CD4-positive, alpha-beta T cell treated with Interleukin-21 for 1 hour (primary cell): ENCODE results near the gene ATF6.
"Not testable (repeated sequence)": the region's sequence is repeated elsewhere in the genome, so short reads cannot be mapped to it uniquely, and the experiment has no call there.

Experiments
- DNase-seq: peaks from one replicate; pipeline ENCODE4 v3.0.0-alpha.2; 2020

ATF6 gene, protein sequence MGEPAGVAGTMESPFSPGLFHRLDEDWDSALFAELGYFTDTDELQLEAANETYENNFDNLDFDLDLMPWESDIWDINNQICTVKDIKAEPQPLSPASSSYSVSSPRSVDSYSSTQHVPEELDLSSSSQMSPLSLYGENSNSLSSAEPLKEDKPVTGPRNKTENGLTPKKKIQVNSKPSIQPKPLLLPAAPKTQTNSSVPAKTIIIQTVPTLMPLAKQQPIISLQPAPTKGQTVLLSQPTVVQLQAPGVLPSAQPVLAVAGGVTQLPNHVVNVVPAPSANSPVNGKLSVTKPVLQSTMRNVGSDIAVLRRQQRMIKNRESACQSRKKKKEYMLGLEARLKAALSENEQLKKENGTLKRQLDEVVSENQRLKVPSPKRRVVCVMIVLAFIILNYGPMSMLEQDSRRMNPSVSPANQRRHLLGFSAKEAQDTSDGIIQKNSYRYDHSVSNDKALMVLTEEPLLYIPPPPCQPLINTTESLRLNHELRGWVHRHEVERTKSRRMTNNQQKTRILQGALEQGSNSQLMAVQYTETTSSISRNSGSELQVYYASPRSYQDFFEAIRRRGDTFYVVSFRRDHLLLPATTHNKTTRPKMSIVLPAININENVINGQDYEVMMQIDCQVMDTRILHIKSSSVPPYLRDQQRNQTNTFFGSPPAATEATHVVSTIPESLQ

DNA sequence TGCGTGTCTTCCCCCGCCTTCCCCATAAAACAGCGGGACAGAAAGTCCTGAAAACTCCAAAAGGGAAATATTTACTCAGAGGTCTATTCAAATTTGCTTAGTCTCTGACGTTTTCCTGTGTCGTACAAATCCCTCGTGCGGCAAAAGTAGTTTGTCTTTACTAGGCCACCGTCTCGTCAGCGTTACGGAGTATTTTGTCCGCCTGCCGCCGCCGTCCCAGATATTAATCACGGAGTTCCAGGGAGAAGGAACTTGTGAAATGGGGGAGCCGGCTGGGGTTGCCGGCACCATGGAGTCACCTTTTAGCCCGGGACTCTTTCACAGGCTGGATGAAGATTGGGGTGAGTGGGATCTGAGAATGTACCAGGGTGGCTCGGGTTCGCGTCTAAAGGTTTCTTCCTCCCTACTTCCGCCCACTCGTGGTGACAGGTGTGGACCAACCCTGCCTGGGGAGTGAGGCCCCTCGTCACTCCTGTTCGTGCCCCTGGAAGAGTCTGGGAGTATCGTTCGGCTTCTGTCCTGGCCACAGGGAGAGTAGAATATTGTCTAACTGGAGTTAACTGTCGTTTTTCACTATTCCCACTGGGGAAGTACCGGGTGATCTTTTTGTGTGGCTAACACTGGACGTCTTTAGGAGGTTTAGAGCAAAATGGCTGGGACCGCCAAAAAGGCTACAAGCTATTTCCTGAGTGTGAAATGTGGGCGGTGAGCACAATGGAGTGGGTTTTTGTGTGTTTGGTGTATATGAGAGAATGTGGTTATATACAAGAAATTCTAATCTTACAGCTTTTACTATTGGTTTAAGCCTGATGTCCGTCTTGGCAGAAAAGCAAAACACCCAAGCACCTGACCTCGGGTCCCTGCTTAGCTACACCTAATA, at the start of gene ATF6:
TSS of gene ATF6 (plus strand) at position 219 of the 880 bp plus-strand sequence. CDS start at position 260, 41 bp downstream.
- DNase-seq = peak; percentile 89

DNA sequence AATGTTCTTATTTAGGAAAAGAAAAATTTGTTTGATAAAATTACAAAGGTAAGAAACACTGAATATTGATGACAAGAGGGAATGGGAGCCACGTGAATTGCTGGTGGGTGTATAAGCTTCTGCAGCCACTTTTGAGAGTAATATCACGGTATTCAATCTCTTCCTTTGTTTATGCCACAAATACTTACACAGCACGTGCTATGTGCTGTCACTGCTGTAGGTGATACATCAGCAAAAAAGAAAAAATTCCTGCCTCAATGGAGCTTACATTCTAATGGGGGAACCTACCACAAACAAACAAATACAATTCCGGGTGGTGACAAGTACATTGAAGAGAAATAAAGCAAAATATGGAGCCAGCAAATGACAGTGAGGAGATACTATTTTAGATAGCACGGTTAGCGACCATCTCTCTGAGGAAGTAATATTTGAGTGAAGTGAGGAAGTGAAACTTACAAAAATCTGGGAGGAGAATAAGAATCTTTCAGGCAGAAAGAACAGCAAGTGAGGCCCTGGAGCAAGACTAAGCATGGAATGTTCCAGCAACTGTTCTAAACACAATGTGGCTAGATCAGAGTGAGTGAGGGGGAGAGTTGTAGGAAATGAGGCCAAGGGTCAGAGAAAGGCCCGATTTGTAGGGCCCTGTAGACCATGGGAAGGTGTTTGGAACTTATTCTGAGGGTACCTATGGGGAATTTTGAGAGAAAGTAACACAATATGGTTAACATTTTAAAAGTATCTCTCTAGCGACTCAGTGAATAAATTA, 47.4 kb upstream of the ATF6 start:
- DNase-seq = no peak

DNA sequence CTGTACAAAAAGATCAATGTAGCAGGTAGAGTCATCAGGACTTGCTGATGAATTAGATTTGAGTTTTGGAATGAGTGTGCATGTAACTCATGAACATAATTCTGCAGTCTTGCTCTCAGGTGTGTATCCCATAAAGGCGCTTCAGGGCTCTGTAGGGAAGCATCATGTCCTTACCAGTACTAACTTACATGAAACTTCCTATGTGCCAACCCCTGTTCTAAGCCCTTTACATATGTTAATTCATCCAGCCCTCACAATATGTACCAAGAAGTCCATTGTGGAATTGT, 46.9 kb upstream of the ATF6 start:
- DNase-seq = no peak

DNA sequence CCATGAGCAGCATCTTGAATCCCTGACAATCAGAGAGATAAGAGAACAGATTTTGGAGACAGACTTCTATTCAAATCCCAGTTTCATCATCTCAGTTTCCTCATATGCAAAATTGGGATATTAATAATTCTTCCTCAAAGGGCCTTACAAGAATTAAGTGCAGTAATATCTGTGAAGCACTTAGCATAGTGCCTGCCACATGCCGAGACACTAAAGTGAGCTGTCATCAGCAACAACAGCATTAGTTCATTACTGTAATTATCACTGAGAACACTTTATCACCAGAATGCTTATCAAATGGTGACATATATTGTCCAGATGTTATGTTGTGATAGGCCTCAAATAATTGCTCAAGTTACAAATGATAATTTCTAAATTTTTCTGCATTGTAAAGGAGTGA, 45.7 kb upstream of the ATF6 start:
- DNase-seq = no peak

DNA sequence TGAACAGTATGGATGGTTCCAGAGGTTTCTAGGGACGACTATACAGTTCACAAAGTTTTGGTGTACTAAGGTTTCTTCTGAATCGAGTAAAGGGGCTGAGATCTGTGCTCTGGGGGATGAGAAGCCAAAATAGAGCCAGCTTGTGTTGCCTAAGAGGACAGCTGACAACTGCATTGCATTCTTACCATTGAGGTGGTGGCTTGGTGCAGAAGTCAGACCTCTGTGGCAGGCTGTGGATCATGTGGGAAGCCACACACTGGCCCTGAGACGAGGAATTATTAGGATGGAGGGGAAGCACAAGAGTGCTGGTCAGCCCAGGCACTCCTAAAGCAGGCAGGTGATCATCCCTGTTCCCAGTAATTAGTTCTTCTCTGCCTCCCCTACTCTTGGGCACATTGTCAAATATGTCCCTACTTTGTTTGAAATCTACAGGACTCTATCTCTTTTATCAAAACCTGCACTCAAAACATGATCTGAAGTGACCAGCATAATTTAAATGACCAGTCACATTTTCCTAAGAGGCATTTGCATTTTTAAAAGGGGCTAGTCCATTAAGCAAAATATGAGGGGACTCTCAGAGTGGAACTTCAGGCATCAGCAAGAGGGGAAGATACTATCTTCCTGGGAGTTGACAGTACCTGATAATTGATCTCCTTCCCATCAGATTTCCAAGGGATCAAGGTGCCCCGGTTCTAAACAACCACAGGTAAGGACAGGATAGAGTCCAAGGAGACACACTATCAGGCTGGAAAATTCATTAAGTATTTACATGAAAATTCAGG, 45.0 kb upstream of the ATF6 start, which contains the start of gene FCRLB:
TSS of gene FCRLB (plus strand) at position 589 of the 782 bp plus-strand sequence. CDS start 1,129 bp downstream, outside the sequence.
- DNase-seq = no peak

DNA sequence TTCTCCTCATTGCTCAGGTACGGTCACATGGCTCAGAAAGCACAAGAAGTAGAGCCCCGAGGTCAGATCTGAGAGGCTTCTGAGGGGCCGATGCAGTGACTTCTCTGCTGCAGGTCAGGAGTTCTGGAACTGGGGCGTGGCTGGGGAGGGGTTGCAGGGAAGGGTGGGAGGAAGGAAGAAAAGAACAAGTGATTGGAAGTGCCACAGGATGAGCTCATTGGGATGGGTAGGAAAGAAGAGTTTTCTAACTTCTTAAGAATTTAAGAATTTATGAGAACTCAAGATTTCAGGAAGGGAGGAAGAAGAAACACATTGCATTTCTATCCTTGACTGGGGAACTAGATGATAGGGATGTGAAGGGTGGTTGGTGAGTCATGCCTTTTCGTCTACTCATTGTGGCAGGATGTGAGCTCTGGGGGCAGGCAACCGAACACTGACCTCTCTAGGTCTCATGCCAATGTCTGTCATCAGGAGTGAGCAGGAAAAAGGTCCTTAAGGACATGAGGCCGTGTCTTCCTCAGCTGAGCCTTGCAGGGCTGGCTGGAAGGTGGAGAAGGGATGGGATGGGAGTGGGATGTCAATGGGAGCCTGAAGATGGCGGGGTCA, 44.3 kb upstream of the ATF6 start:
- no peak for DNase-seq

DNA sequence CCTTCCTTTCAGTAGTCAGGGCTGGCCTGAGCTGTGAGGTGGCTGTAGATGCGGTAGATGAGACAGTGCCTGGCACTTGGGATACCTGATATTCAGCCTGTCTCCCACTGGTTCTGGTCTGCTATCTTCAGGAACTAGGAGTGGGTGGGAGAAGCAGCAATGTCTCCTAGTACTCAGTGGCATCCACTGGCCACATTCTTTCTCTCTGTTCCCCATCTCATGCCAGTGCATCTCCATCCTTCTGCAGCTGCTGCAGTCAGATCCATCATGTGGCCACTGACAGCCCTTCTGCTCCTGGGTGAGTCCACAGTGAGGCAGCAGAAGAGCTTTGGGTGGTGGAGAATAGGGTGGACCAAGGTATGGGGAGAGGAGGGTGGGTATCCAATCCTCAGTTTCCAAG, 43.7 kb upstream of the ATF6 start:
- no peak for DNase-seq

DNA sequence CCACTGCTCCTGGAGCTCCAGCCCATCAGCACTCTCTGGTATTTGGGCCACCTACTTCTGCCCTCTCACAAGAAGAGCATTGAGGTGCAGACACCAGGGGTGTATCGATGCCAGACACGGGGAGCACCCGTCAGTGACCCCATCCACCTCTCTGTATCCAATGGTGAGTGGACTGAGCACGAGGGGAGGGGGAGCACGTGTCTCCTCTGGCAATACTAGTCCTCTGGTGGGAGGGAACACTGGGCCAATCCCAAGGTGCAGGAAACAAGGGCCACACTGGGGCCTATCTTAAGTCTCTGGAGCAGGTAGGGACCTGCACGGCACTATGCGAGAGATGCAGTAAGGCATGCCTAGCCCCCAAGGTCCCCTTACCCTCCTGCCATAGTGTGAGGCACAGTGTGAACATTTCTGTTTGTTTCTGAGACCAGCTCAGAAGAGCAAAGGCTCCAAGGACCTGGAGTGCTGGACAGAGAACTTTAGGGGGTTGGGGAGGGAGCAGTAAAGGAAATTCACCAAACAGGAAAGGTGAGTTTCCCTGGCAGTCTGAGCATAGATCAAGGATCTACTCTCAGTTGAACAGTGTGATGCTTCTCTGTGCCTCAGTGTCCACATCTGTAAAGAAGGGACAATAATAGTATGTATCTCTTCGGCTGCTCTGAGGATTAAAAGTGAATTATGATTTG, 42.5 kb upstream of the ATF6 start:
- no peak for DNase-seq

DNA sequence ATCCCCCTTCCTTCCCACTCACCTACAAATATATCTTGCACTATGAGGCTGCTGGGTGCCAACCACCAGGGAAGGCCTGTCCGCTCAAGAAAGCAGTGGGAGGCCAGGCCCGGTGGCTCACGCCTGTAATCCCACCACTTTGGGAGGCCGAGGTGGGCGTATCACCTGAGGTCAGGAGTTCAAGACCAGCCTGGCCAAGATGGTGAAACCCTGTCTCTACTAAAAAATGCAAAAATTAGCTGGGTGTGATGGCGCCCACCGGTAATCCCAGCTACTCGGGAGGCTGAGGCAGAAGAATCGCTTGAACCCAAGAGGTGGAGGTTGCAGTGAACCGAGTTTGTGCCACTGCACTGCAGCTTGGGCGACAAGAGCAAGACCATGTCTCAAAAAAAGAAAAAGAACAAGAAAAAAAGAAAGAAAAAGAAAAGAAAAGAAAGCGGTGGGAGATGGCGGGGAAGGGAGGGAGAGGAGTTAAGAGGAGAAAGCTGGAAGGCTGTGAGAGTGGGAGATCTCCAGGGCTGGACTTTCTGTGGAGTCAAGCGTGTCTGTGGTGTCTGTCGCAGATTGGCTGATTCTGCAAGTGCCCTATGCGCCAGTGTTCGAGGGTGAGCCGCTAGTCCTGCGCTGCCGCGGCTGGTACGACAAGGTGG, 40.7 kb upstream of the ATF6 start:
- DNase-seq = not testable (repeated sequence)

DNA sequence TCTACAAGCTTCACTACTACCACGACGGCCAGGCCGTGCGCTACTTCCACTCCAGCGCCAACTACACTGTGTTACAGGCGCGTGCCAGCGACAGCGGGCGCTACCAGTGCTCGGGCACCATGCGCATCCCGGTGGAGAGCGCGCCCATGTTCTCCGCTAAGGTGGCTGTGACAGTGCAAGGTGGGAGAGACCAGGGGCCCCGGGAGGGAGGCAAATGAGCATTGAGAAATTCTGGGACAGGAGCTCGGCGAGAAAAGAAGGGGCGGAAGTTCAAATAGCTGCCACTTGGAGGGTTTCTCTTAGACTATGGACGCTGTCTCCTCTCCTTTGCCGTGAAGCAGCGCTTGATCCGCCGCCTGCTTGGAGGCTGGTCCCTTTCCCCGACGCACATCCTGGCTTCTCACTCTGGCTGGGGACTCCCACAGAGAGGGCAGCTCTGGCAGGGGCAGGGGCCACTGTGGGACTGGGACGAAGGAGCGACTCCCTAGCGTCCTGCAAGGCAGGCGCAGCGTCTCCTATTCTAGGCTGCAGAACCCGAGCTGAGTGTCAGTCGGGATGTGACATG, 40.1 kb upstream of the ATF6 start:
- DNase-seq = peak; percentile 26

DNA sequence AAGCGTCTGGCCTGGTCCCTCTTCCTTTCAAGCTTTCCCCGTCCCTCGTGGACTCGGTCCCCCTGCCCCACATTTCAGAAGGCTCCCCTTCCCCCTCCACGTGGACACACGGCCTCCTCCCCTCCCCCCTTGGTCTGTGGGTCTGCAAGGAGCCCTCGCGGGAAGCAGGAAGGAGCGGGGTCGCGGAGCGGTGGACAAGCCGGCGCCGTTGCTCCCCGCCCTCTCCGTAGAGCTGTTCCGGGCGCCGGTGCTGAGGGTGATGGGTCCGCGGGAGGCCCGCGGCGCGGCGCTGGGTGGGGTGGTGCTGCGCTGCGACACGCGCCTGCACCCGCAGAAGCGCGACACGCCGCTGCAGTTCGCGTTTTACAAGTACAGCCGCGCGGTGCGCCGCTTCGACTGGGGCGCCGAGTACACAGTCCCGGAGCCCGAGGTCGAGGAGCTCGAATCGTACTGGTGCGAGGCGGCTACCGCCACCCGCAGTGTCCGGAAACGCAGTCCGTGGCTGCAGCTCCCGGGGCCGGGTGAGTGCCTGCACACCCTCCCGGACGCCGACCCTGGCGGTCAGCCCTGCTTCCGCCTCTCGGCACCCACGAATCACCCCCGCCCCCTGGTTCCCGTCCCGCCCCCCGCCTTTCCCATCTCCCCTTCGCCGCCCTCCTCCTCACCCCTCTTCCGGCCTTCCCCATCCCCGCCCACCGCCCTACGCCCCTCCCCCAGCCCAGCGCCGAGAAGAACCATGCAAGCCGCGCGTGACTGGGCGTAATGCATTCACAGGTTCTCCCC, 39.5 kb upstream of the ATF6 start:
- peak; percentile 77 for DNase-seq

DNA sequence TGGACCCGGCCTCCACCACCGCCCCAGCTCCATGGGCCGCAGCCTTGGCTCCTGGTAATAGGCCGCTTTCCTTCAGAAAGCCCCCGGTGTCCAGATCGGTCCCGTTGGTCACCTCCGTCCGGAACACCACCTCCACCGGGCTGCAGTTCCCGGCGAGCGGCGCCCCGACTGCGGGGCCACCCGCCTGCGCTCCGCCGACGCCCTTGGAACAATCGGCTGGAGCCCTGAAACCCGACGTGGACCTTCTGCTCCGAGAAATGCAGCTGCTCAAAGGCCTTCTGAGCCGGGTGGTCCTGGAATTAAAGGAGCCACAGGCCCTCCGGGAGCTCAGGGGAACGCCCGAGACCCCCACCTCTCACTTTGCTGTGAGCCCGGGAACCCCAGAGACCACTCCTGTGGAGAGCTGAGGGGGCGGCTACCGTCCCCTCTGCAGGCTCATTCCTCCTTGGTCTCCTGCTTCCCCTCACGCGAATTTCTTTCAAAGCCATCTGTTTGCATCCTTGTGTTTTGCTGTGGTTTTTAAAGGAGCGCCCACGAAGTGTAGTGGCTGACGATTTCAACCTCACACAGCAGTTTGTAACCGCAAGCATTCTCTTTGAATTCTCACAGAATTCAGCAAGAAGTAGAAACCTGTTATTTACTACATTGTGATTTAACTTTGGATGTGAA, 38.7 kb upstream of the ATF6 start:
- DNase-seq = peak; percentile 60

DNA sequence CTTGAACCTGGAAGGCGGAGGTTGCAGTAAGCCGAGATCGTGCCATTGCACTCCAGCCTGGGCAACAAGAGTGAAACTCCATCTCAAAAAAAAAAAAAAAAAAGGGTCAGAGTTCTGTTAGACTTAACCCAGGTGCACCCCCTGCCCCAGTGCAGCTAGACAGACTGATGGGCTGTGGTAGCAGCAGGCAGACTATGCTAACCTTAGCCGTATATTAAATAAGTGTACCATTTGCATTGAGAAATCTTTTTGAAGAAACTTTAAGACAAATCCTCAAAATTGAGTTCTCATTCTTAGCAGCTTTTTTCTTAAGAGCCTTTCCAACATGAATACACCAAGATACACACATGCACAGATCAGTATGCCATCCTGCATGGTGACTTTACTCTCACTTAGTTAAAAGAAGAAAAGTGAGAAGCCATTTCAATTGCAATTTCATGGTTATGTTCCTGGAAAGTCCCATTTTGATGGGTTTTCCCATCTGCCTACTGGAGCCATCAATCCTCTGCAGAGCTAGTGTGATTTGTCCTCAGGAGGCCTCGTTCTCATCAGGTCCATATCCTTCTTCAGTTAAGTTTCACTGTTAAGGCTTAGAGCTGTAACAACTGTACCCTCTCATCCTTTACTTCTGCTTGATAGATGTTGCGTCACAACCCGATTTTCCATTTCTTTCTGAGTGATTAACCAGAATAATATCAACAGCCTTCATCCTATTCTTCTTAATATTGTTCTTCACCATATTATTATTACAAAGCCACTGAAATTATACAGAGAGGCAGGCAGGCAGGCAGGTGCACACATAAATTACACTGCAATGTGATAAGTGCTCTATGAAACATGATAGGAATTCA, 37.5 kb upstream of the ATF6 start:
- DNase-seq = no peak

DNA sequence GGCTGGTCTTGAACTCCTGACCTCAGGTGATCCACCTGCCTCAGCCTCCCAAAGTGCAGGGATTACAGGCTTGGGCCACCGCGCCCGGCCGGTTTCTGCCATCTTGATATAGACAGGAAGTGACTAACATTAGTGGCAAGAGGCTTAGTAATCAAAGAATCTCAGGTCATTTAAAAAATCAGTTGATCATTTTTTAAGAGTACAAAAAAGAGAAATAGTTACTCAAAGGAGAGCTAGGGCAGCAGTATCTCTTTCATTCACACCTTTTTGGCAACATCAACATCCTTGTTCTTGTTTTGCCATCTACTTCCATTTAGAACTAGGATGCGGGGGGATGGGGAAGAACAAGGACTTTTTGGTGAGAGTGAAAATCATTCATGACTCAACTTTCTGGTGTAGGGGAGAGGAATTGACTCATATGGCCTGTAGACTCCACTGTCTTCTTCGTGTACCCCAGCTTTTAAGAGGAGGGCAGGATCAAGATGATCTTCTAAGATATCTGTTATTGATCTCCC, 36.0 kb upstream of the ATF6 start:
- DNase-seq = no peak

DNA sequence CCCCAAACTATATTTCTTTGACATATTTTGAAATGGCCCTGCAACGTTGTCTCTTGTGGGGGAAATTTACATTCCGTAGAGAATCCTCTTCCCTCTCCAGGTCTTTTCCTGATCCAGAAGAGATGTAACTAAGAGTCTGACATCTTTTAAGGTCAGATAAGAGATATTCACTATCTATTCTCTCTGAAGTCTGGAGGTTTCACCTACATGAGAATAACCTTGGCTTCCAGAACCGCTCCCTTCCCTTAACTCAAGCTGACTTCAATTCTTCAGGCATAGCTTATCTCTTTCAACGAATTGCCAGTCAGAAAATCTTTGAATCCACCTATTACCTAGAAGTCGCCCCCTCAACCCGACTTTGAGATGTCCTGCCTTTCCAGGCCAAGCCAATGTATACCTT, 34.9 kb upstream of the ATF6 start:
- DNase-seq = no peak

DNA sequence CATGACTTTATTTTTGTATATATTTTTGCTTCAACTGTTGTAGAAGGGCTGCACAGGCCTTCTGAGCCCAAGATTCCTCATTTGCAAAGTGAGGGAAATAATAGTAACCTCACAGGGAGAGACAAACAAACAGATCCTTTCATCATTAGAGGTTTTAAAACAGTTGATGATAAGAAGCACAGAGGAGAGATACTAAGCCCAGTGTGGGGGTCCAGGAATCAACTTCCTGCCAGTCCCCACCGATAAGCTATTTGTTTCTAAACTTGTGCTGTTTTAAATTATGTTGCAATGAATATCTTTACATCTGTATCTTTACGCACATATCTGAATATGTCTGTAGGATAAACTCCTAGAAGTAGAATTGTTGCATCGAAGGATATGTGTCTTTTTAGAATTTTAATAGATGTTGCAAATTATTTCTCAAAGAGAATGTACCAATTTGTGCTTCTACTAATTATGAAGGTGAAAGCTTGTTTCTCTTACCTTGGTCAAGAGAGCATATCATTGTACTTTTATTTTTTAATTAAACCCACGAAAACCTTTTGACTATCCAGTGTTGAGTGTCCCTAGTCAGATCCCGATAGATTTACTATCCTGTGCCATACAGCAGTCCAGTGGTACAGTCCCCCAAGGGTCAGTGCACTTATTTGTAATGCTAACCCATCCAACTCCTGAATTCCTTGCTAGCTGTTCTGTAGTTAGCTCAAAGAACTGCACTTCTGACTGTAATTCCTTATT, 34.0 kb upstream of the ATF6 start:
- DNase-seq = no peak

DNA sequence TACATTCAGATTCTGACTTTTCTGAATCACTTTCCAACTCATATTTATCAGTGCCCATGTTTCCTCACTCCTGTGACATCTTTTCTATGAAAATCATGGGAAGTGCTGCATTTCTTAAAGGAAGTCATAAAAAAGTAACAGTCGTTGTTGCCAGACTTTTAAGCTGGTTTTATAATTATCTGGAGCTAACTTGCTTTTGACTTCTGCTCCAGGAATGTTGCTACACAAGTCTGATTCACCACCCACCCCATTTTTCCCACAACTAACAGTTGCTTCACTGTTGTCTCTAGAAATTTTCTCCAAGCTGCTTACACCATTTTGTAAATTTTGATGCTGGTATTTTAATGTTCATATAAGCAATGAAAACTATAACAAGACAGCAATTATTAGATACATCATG, 32.6 kb upstream of the ATF6 start:
- DNase-seq = no peak
